Glutamatergic neuron (in vitro differentiated cells): ENCODE measurements around the gene RINT1. TPM values are rescaled to one million over a fixed set of nuclear protein-coding genes. Genes with fewer than 3 reads are reported as not detected.

Experiments
- DNase-seq: peaks from one replicate; pipeline ENCODE4 v3.0.0; 2022
- H3K27ac Mint-ChIP-seq: one replicate; pipeline ENCODE4 v1.8.0; 2020; ENCODE audit warnings: mild to moderate bottlenecking, mixed read lengths, inconsistent platforms; ENCODE audit not compliant: unreplicated experiment
- H3K27me3 Mint-ChIP-seq: one replicate; pipeline ENCODE4 v1.8.0; 2020; ENCODE audit warnings: mild to moderate bottlenecking, moderate library complexity, mixed read lengths, inconsistent platforms; ENCODE audit not compliant: unreplicated experiment
- H3K36me3 Mint-ChIP-seq: one replicate; pipeline ENCODE4 v1.8.0; 2020; ENCODE audit warnings: mild to moderate bottlenecking, mixed read lengths, inconsistent platforms; ENCODE audit not compliant: unreplicated experiment
- H3K4me1 Mint-ChIP-seq: one replicate; pipeline ENCODE4 v1.8.0; 2020; ENCODE audit warnings: mild to moderate bottlenecking, low read depth, mixed read lengths, inconsistent platforms; ENCODE audit not compliant: unreplicated experiment
- H3K4me3 Mint-ChIP-seq: one replicate; pipeline ENCODE4 v1.8.0; 2020; ENCODE audit warnings: mild to moderate bottlenecking, mixed read lengths, inconsistent platforms; ENCODE audit not compliant: unreplicated experiment
- H3K9me3 Mint-ChIP-seq: one replicate; pipeline ENCODE4 v1.8.0; 2020; ENCODE audit warnings: mild to moderate bottlenecking, moderate library complexity, mixed read lengths, inconsistent platforms; ENCODE audit not compliant: unreplicated experiment
- total RNA-seq: library from RNA; stranded (reverse); fragmentation: NEBNext Ultra II Directional; extraction: Animal tissue kit (Norgen Biotek cat#: 25700); gene quantifications from one replicate; pipeline ENCODE4 v1.2.1, GENCODE V29; 2021; ENCODE audit not compliant: unreplicated experiment
- TF ChIP-seq, protein P1 (sequence below): fragments of 200-600 bp; sonication (generic); IDR thresholded peaks from one replicate; pipeline ENCODE4 v1.5.0; 2021; ENCODE audit not compliant: partially characterized antibody, unreplicated experiment

The RINT1 gene
- total RNA-seq, 1 donor from 2014 or later, result 23.4 TPM

DNA sequence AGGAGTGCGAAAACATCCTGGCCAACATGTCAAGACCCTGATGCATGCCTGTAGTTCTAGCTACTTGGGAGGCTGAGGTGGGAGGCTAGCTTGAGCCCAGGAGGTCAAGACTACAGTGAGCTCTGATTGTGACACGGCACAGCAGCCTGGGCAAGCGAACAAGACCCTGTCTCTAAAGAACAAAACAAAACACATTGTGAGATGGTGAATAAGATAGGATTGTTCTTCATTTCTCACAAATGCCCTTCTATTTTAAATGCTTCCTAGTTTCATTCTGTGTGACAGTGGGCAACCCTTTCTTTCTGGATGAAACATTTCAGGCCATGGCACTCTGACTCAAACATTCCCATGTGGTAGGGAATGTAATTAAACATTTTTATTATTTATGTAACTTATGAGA, 35.8 kb downstream of the RINT1 start:
- H3K27me3 Mint-ChIP-seq, result no peaks in the 10 kb centered on the region
- no peak for DNase-seq

DNA sequence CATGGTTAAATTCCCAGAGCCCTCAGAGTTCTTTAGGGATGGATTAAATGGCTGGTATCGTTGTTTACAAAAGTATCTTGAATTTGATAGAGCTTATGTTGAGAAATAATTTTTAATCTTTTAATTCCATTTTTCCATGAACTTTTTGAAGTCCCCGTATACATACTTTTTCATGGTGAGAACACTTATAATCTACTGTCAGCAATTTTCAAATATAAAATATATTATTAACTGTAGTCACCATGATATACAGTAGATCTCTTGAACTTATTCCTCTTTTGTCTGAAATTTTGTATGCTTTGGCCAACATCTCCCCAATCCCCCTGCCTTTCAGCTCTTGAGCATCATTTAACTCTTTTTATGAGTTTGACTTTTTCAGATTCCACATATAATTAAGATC, 39.9 kb downstream of the RINT1 start:
- DNase-seq, result no peak
- peaks cover 2% of the 10 kb centered on the region for H3K9me3 Mint-ChIP-seq
- no peak overlapping the region for H3K27ac Mint-ChIP-seq
- no peaks in the 10 kb centered on the region for H3K36me3 Mint-ChIP-seq
- H3K27me3 Mint-ChIP-seq, result peaks cover 1% of the 10 kb centered on the region
- H3K4me3 Mint-ChIP-seq, result no peak overlapping the region
- TF ChIP-seq, protein P1, sequence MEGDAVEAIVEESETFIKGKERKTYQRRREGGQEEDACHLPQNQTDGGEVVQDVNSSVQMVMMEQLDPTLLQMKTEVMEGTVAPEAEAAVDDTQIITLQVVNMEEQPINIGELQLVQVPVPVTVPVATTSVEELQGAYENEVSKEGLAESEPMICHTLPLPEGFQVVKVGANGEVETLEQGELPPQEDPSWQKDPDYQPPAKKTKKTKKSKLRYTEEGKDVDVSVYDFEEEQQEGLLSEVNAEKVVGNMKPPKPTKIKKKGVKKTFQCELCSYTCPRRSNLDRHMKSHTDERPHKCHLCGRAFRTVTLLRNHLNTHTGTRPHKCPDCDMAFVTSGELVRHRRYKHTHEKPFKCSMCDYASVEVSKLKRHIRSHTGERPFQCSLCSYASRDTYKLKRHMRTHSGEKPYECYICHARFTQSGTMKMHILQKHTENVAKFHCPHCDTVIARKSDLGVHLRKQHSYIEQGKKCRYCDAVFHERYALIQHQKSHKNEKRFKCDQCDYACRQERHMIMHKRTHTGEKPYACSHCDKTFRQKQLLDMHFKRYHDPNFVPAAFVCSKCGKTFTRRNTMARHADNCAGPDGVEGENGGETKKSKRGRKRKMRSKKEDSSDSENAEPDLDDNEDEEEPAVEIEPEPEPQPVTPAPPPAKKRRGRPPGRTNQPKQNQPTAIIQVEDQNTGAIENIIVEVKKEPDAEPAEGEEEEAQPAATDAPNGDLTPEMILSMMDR, result no peak
- H3K4me1 Mint-ChIP-seq, result no peaks in the 10 kb centered on the region

More for the DNA sequence above, 35.8 kb downstream of the RINT1 start:
- Mint-ChIP-seq H3K9me3 (no peaks in the 10 kb centered on the region), H3K4me3 (no peak overlapping the region), H3K36me3 (no peaks in the 10 kb centered on the region), H3K27ac (no peak overlapping the region), H3K4me1 (no peaks in the 10 kb centered on the region)
- TF ChIP-seq, protein P1, result no peak

DNA sequence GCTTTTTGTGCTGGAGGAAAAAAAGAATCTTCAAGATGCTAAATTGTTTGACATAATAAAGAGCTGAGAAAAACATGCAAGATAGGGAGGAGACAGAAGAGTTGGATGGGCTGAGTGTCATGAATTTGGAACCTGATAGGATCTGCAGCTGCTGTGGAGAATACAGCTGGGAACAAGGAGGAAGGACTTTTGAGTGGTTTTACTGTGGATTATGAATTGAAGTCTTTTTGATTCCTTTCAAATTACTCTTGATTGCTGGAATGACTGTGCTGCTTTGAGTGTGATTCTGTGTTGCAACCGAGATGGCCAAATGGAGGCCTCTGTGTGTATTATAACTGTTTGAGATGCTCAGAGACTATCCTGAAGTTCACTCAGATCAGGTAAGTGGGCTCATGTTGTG, 45.2 kb downstream of the RINT1 start:
- H3K4me3 Mint-ChIP-seq, result no peak overlapping the region
- H3K36me3 Mint-ChIP-seq, result no peaks in the 10 kb centered on the region
- DNase-seq, result no peak
- peaks cover 2% of the 10 kb centered on the region for H3K9me3 Mint-ChIP-seq
- H3K27ac Mint-ChIP-seq, result no peak overlapping the region
- TF ChIP-seq, protein P1, result no peak
- no peaks in the 10 kb centered on the region for H3K4me1 Mint-ChIP-seq
- peaks cover 3% of the 10 kb centered on the region for H3K27me3 Mint-ChIP-seq

DNA sequence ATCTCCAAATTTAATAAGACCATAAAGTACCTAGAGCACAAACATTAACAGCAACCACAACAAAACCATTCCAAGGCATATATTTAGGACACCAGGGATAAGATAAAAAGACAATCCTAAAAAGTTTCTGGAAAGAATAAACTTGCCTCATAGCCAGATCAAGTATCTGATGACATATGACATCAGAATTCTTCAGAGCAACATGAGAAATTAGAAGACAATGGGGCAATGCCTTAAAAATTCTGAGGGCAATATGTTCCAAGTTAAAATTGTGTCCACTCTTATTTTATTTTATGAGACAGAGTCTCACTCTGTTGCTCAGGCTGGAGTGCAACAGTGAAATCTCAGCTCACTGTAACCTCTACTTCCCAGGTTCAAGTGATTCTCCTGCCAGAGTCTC, 46.5 kb downstream of the RINT1 start:
- H3K9me3 Mint-ChIP-seq, result peaks cover 2% of the 10 kb centered on the region

DNA sequence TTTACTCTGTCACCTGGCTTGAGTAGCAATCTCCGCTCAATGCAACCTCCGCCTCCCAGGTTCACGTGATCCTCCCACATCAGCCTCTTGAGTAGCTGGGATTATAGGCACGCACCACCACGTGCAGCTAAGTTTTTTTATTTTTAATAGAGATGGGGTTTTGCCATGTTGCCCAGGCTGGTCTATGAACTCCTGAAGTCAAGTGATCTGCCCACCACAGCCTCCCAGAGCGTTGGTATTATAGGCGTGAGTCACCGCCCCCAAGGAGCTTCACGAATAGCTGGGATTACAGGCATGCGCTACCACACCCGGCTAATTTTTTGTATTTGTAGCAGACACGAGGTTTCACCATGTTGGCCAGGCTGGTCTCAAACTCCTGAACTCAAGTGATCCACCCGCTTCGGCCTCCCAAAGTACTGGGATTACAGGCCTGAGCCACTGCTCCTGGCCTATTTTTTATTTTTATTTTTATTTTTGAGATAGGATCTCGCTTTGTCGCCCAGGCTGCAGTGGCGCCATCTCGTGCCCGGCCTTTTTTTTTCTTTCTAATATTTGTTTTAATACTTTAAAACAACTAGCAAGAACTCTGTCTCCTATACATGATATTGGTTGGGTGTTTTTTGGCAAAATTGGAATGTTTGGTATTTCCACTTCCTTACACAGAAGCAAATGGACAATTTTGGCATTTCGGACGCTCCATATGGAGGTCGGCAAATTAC, 48.2 kb downstream of the RINT1 start:
- DNase-seq, result no peak
- H3K4me1 Mint-ChIP-seq, result no peaks in the 10 kb centered on the region
- H3K9me3 Mint-ChIP-seq, result no peaks in the 10 kb centered on the region
- H3K27ac Mint-ChIP-seq, result no peak overlapping the region
- TF ChIP-seq, protein P1, result no peak
- H3K4me3 Mint-ChIP-seq, result peak overlapping the region; percentile 93
- H3K36me3 Mint-ChIP-seq, result peaks cover 4% of the 10 kb centered on the region
- peaks cover 2% of the 10 kb centered on the region for H3K27me3 Mint-ChIP-seq

More for the DNA sequence above, 46.5 kb downstream of the RINT1 start:
- H3K36me3 Mint-ChIP-seq, result no peaks in the 10 kb centered on the region
- no peak for DNase-seq
- TF ChIP-seq, protein P1, result no peak
- H3K4me1 Mint-ChIP-seq, result no peaks in the 10 kb centered on the region
- H3K27me3 Mint-ChIP-seq, result peaks cover 3% of the 10 kb centered on the region
- H3K27ac Mint-ChIP-seq, result no peak overlapping the region
- H3K4me3 Mint-ChIP-seq, result no peak overlapping the region
